HCT116 (cell line): ENCODE data around the gene UBXN2A. TPM values are rescaled to one million over a fixed set of nuclear protein-coding genes. Genes with fewer than 3 reads are reported as not detected.

Source experiments
- ATAC-seq: fragments of 200-7000 bp; cut with Tn5 transposase; 2 replicates; pipeline ENCODE4 v1.9.1; 2020; ENCODE audit warnings: mild to moderate bottlenecking, moderate library complexity
- Bru-seq: library from RNA; stranded (reverse); fragments of 400-500 nt; gene quantifications from one replicate; lab custom pipeline; 2021; lab: Mats Ljungman, UMichigan
- BruChase-seq, 2 experiments: library from RNA; stranded (reverse); fragments of 400-500 nt; gene quantifications; one replicate each; lab custom pipeline; 2021; lab: Mats Ljungman, UMichigan
- BruUV-seq: library from RNA; stranded (reverse); fragments of 400-500 nt; replicated peaks from 2 replicates; lab custom pipeline; 2021; lab: Mats Ljungman, UMichigan
- CTCF ChIA-PET: fragments of 300-600 bp; sonication (Branson Sonifier 250); formaldehyde crosslinking; loops from one replicate; lab custom pipeline; 2021; ENCODE audit warnings: antibody characterized with exemption; lab: Charles Lee
- POLR2A ChIA-PET: fragments of 300-600, 350-600 bp; sonication (Branson Sonifier 250); formaldehyde crosslinking; loops from one replicate; lab custom pipeline; 2021; ENCODE audit warnings: antibody characterized with exemption; lab: Charles Lee
- RAD21 ChIA-PET, 2 experiments: fragments of 300-600 bp; sonication (Branson Sonifier 250); formaldehyde crosslinking; loops; one replicate each; lab custom pipeline; 2023; ENCODE audit warnings: low total read pairs in 2 of 2; ENCODE audit not compliant: uncharacterized antibody in 2 of 2, unreplicated experiment in 2 of 2, low non-redundant PET in 1 of 2; lab: Charles Lee
- DNase-seq: peaks from one replicate; pipeline ENCODE4 v3.0.0-alpha.2; 2010; ENCODE audit warnings: low read depth, low spot score
- H2AFZ ChIP-seq: fragments of 200-600 bp; shearing (Covaris generic), sonication (generic); 2 replicates; pipeline ENCODE4 v1.6.1; 2017; ENCODE audit warnings: low read depth, mixed run types, mixed read lengths, antibody characterized with exemption, low read length; ENCODE audit not compliant: poor library complexity, severe bottlenecking
- H3K27ac ChIP-seq: 2 replicates; pipeline ENCODE4 v1.5.1; 2012; ENCODE audit warnings: low read depth, low read length
- H3K27me3 ChIP-seq: fragments of 200-600 bp; sonication (generic); 2 replicates; pipeline ENCODE4 v1.6.1; 2016; ENCODE audit warnings: mixed run types, low read length, mixed read lengths; ENCODE audit not compliant: insufficient read depth
- H3K36me3 ChIP-seq, 2 experiments: fragments of 200-500 bp in 1 of 2; fragments of 200-600 bp in 1 of 2; sonication (Bioruptor generic) in 1 of 2; sonication (generic) in 1 of 2; 2 replicates each; pipeline versions ENCODE4 v1.5.1 to v1.6.1; 2014 to 2016; ENCODE audit warnings: low read length in 2 of 2, inconsistent platforms in 1 of 2, mixed read lengths in 1 of 2, mixed run types in 1 of 2; ENCODE audit not compliant: insufficient read depth in 2 of 2, control insufficient read depth in 1 of 2
- H3K4me1 ChIP-seq, 2 experiments: fragments of 200-600 bp in 1 of 2; sonication (generic) in 1 of 2; 2 replicates each; pipeline versions ENCODE4 v1.5.1 to v1.6.1; 2012 to 2017; ENCODE audit warnings: low read length in 2 of 2, inconsistent platforms in 1 of 2, mild to moderate bottlenecking in 1 of 2, mixed read lengths in 1 of 2, mixed run types in 1 of 2, moderate library complexity in 1 of 2; ENCODE audit not compliant: insufficient read depth in 2 of 2, control insufficient read depth in 1 of 2
- H3K4me2 ChIP-seq: fragments of 200-600 bp; sonication (generic); 2 replicates; pipeline ENCODE4 v1.6.1; 2017; ENCODE audit warnings: mixed run types, low read length, mixed read lengths
- H3K4me3 ChIP-seq, 2 experiments: fragments of 200-600 bp in 1 of 2; sonication (generic) in 1 of 2; replicated peaks in 1 of 2; 2 replicates each; pipeline ENCODE4 v1.5.1; 2011 to 2016; ENCODE audit warnings: low read length in 2 of 2, control low read depth in 1 of 2, low read depth in 1 of 2, mild to moderate bottlenecking in 1 of 2, mixed read lengths in 1 of 2, mixed run types in 1 of 2
- H3K79me2 ChIP-seq: fragments of 200-600 bp; sonication (generic); 2 replicates; pipeline ENCODE4 v1.6.1; 2017; ENCODE audit warnings: mild to moderate bottlenecking, mixed run types, low read length, moderate library complexity, mixed read lengths; ENCODE audit not compliant: insufficient read depth
- H3K9ac ChIP-seq: fragments of 200-600 bp; sonication (generic); 2 replicates; pipeline ENCODE4 v1.6.1; 2016; ENCODE audit warnings: low read length, mixed read lengths
- H3K9me2 ChIP-seq: fragments of 200-600 bp; sonication (generic), shearing (Covaris generic); 2 replicates; pipeline ENCODE4 v1.6.1; 2017; ENCODE audit warnings: mixed run types, mild to moderate bottlenecking, moderate library complexity; ENCODE audit not compliant: insufficient read depth
- H3K9me3 ChIP-seq, 2 experiments: fragments of 200-500 bp in 1 of 2; fragments of 200-600 bp in 1 of 2; sonication (Bioruptor generic) in 1 of 2; sonication (generic) in 1 of 2; 2 replicates each; pipeline ENCODE4 v1.6.1; 2014 to 2017; ENCODE audit warnings: low read length in 2 of 2, mixed read lengths in 2 of 2, inconsistent platforms in 1 of 2, low read depth in 1 of 2, mild to moderate bottlenecking in 1 of 2, mixed run types in 1 of 2, moderate library complexity in 1 of 2; ENCODE audit not compliant: control insufficient read depth in 1 of 2, insufficient read depth in 1 of 2
- H4K20me1 ChIP-seq: fragments of 200-600 bp; sonication (generic), shearing (Covaris generic); 2 replicates; pipeline ENCODE4 v1.6.1; 2017; ENCODE audit warnings: mixed run types, mild to moderate bottlenecking, moderate library complexity; ENCODE audit not compliant: insufficient read depth
- CBX3 ChIP-seq: IDR thresholded peaks from 2 replicates; pipeline ENCODE4 v1.6.1; 2012; ENCODE audit warnings: low read depth
- CEBPB ChIP-seq: IDR thresholded peaks from 2 replicates; pipeline ENCODE4 v1.6.1; 2012; ENCODE audit warnings: low read depth
- EGR1 ChIP-seq: IDR thresholded peaks from 2 replicates; pipeline ENCODE4 v1.6.1; 2012; ENCODE audit warnings: low read depth
- EZH2phosphoT487 ChIP-seq: fragments of 200-600 bp; IDR thresholded peaks from 2 replicates; pipeline ENCODE4 v1.6.1; 2018; ENCODE audit warnings: antibody characterized with exemption, borderline replicate concordance
- FOSL1 ChIP-seq: IDR thresholded peaks from 2 replicates; pipeline ENCODE4 v1.6.1; 2012; ENCODE audit warnings: low read depth
- POLR2A ChIP-seq: IDR thresholded peaks from 2 replicates; pipeline ENCODE4 v1.7.0; 2011; ENCODE audit warnings: borderline replicate concordance; ENCODE audit not compliant: insufficient read depth, insufficient read length; ENCODE audit errors: extremely low read depth
- POLR2AphosphoS5 ChIP-seq: IDR thresholded peaks from 2 replicates; pipeline ENCODE4 v1.6.1; 2011; ENCODE audit warnings: mild to moderate bottlenecking, low read depth, low read length, moderate library complexity
- RAD21 ChIP-seq: IDR thresholded peaks from 2 replicates; pipeline ENCODE4 v1.6.1; 2012; ENCODE audit warnings: low read depth, mild to moderate bottlenecking
- SIN3A ChIP-seq: IDR thresholded peaks from 2 replicates; pipeline ENCODE4 v1.6.1; 2012; ENCODE audit warnings: low read depth
- SP1 ChIP-seq: IDR thresholded peaks from 2 replicates; pipeline ENCODE4 v1.6.1; 2012; ENCODE audit warnings: low read depth
- YY1 ChIP-seq: IDR thresholded peaks from 2 replicates; pipeline ENCODE4 v1.6.1; 2011; ENCODE audit warnings: low read length, low read depth, moderate library complexity, mild to moderate bottlenecking; ENCODE audit not compliant: insufficient replicate concordance; ENCODE audit errors: extremely low read depth
- ZFX ChIP-seq: fragments of 450-650 bp; IDR thresholded peaks from 2 replicates; pipeline ENCODE4 v1.6.1; 2017
- intact Hi-C: fragments of 100-400 bp; cut with micrococcal nuclease; formaldehyde crosslinking; loops from 2 replicates; pipeline ENCODE4 v1.10.0; 2022
- long read RNA-seq: library from polyadenylated mRNA; unstranded; transcript quantifications from one replicate; pipeline ENCODE4 v2.0.0, GENCODE V29; 2021; ENCODE audit not compliant: unreplicated experiment
- polyA plus RNA-seq: library from polyadenylated mRNA; unstranded; fragments of >200 nt; gene quantifications from 2 replicates; pipeline ENCODE4 v1.2.1, GENCODE V29; 2012; ENCODE audit warnings: missing spikeins
- total RNA-seq: library from RNA; stranded (reverse); gene quantifications from one replicate; pipeline ENCODE4 v1.2.1, GENCODE V29; 2021; ENCODE audit not compliant: unreplicated experiment
- TF ChIP-seq, protein P1 (sequence below): IDR thresholded peaks from 2 replicates; pipeline ENCODE4 v1.6.1; 2011; ENCODE audit warnings: mild to moderate bottlenecking, low read length, moderate library complexity; ENCODE audit not compliant: insufficient replicate concordance; ENCODE audit errors: extremely low read depth
- TF ChIP-seq, protein P2 (sequence below): IDR thresholded peaks from 2 replicates; pipeline ENCODE4 v1.6.1; 2012; ENCODE audit warnings: low read depth

The UBXN2A gene, protein sequence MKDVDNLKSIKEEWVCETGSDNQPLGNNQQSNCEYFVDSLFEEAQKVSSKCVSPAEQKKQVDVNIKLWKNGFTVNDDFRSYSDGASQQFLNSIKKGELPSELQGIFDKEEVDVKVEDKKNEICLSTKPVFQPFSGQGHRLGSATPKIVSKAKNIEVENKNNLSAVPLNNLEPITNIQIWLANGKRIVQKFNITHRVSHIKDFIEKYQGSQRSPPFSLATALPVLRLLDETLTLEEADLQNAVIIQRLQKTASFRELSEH
- total RNA-seq = 14.1 TPM
- 3.4 and 4.4 TPM in 2 replicates for polyA plus RNA-seq
- percentile 63 among the genes with signal in this experiment for Bru-seq, nascent RNA
- BruChase-seq, experiment 1, labeled RNA remaining after a 6-hour chase = percentile 67 among the genes with signal in this experiment
- percentile 62 among the genes with signal in this experiment for BruChase-seq, experiment 2, labeled RNA remaining after a 2-hour chase
- long read RNA-seq, full-length matches to known transcripts = 29 of 38 reads
- long read RNA-seq, partial matches to known transcripts = 1 of 38 reads
- long read RNA-seq, other reads (novel, unspliced or antisense) = 8 of 38 reads

DNA sequence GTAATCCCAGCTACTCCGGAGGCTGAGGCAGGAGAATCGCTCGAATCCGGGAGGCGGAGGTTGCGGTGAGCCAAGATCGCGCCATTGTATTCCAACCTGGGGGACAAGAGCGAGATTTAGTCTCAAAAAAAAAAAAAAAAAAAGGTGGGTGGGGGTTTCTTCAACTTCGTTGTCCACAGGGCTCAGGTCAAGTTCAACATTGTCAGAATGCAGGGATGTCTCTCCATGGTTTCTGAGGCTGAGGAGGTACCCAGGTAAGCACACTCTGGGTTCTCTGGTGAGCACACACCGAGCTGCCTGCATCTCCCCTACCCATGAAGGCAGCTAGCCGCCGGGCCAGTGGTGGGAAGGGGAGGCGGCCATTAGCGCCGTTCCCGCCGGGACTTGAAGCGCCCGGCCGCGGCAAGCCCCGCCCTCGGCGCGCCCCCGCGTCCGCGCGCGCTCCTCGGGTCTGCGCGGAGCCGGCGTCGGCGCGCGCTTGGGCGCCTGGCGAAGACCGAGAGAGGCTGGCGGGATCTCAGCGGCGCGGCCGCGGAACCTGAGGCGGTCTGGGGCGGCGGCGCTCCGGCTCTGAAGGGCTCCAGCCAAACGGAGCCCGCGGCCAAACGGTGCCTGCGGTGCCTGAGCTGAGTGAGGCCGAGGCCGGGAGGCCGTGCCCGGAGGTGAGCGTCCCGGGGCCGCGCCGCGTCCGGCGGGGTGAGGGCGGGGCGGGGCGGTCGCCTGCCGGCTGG lies at the start of gene UBXN2A:
Gene UBXN2A, plus strand, starts transcription at position 477 of the 731 bp plus-strand sequence. CDS start 17,852 bp downstream, outside the sequence.
- ATAC-seq (peak; percentile 88), DNase-seq (peak; percentile 45)
- no peak for TF ChIP-seq EZH2phosphoT487
- 0 out of 2 replicates have a peak, but pooled peaks have one; percentile 12 for TF ChIP-seq EGR1
- TF ChIP-seq RAD21 = no peak
- TF ChIP-seq POLR2AphosphoS5 = peak; percentile 85
- no peak for TF ChIP-seq FOSL1
- TF ChIP-seq, protein P1, sequence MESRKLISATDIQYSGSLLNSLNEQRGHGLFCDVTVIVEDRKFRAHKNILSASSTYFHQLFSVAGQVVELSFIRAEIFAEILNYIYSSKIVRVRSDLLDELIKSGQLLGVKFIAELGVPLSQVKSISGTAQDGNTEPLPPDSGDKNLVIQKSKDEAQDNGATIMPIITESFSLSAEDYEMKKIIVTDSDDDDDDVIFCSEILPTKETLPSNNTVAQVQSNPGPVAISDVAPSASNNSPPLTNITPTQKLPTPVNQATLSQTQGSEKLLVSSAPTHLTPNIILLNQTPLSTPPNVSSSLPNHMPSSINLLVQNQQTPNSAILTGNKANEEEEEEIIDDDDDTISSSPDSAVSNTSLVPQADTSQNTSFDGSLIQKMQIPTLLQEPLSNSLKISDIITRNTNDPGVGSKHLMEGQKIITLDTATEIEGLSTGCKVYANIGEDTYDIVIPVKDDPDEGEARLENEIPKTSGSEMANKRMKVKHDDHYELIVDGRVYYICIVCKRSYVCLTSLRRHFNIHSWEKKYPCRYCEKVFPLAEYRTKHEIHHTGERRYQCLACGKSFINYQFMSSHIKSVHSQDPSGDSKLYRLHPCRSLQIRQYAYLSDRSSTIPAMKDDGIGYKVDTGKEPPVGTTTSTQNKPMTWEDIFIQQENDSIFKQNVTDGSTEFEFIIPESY = no peak
- TF ChIP-seq, protein P2, sequence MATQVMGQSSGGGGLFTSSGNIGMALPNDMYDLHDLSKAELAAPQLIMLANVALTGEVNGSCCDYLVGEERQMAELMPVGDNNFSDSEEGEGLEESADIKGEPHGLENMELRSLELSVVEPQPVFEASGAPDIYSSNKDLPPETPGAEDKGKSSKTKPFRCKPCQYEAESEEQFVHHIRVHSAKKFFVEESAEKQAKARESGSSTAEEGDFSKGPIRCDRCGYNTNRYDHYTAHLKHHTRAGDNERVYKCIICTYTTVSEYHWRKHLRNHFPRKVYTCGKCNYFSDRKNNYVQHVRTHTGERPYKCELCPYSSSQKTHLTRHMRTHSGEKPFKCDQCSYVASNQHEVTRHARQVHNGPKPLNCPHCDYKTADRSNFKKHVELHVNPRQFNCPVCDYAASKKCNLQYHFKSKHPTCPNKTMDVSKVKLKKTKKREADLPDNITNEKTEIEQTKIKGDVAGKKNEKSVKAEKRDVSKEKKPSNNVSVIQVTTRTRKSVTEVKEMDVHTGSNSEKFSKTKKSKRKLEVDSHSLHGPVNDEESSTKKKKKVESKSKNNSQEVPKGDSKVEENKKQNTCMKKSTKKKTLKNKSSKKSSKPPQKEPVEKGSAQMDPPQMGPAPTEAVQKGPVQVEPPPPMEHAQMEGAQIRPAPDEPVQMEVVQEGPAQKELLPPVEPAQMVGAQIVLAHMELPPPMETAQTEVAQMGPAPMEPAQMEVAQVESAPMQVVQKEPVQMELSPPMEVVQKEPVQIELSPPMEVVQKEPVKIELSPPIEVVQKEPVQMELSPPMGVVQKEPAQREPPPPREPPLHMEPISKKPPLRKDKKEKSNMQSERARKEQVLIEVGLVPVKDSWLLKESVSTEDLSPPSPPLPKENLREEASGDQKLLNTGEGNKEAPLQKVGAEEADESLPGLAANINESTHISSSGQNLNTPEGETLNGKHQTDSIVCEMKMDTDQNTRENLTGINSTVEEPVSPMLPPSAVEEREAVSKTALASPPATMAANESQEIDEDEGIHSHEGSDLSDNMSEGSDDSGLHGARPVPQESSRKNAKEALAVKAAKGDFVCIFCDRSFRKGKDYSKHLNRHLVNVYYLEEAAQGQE = no peak
- peak; percentile 87 for TF ChIP-seq YY1
- TF ChIP-seq ZFX = peak; percentile 89
- no peak for TF ChIP-seq CBX3
- no peak for TF ChIP-seq CEBPB
- TF ChIP-seq SP1 = no peak
- peak; percentile 84 for TF ChIP-seq POLR2A
- 0 out of 2 replicates have a peak, but pooled peaks have one; percentile 51 for TF ChIP-seq SIN3A
- Histone ChIP-seq H3K9me3 (no peaks in the 10 kb centered on the region), H3K4me3 (peak within 1 kb of the TSS; percentile 61 to 75), H2AFZ (peak within 1 kb of the TSS; percentile 61), H3K27ac (peak within 1 kb of the TSS; percentile 70), H3K36me3 (no peaks in the 10 kb centered on the region), H3K4me2 (peak within 1 kb of the TSS; percentile 82), H4K20me1 (no peaks in the 10 kb centered on the region), H3K79me2 (peaks cover 39% of the 10 kb centered on the region), H3K9ac (peak within 1 kb of the TSS; percentile 84), H3K9me2 (no peaks in the 10 kb centered on the region), H3K4me1 (peaks cover 4 to 30% of the 10 kb centered on the region in 2 experiments; a peak in 3 of 4 replicates), H3K27me3 (no peaks in the 10 kb centered on the region)
- intact Hi-C loops = loop anchor here (5.0 kb wide), 1 partner anchor 137 kb away; the partner anchor contains the start of gene SF3B6
- RAD21 ChIA-PET = interaction anchor here in 1 of 2 experiments (0.9 kb wide), 1 partner anchor 13 kb away, joined by 3 read pairs; the partner anchor contains the start of gene ATAD2B
- CTCF ChIA-PET = interaction anchor here (0.7 to 1.9 kb wide), 3 partner anchors 13 to 172 kb away, joined by 3 to 10 read pairs (median 6); partner anchors contain the start of gene ATAD2B
- POLR2A ChIA-PET = interaction anchor here (0.7 to 1.4 kb wide), 2 partner anchors 13 to 14 kb away, joined by 3 to 4 read pairs; partner anchors contain the start of gene ATAD2B
- TSS peak; percentile 82 for BruUV-seq
